Adrenal gland (tissue), 12 donors: ENCODE data around the gene TMEM116. TPM values are rescaled to one million over a fixed set of nuclear protein-coding genes. Genes with fewer than 3 reads are reported as not detected.

Experiments used
- DNase-seq, 7 donors: peaks; one replicate each; pipeline ENCODE4 v3.0.0-alpha.2; 2019 to 2020
- H3K27ac ChIP-seq, 5 donors: fragments of 200-600 bp; sonication (generic) in 4 of 5; 1 replicate in 3 of 5; 2 replicates in 2 of 5; pipeline versions ENCODE4 v1.5.1 to v1.8.0; 2016 to 2020; ENCODE audit warnings: mild to moderate bottlenecking in 1 of 5
- H3K27me3 ChIP-seq: fragments of 200-600 bp; 2 replicates; pipeline ENCODE4 v1.8.0; 2021
- H3K36me3 ChIP-seq, 2 donors: fragments of 200-600 bp; replicated peaks in 1 of 2; 1 replicate in 1 of 2; 2 replicates in 1 of 2; pipeline versions ENCODE4 v1.5.1 to v1.8.0; 2018 to 2022
- H3K4me1 ChIP-seq, 2 donors: fragments of 200-600 bp; replicated peaks in 1 of 2; 1 replicate in 1 of 2; 2 replicates in 1 of 2; pipeline versions ENCODE4 v1.5.1 to v1.8.0; 2018 to 2021
- H3K4me3 ChIP-seq, 4 donors: fragments of 200-600 bp; sonication (generic) in 3 of 4; one replicate each; pipeline ENCODE4 v1.5.1; 2016 to 2018
- H3K9me3 ChIP-seq, 3 donors: fragments of 200-600 bp; sonication (generic) in 1 of 3; replicated peaks in 1 of 3; 1 replicate in 2 of 3; 2 replicates in 1 of 3; pipeline versions ENCODE4 v1.5.1 to v1.8.0; 2016 to 2021
- POLR2A ChIP-seq, 2 donors: fragments of 450-650 bp; IDR thresholded peaks; one replicate each; pipeline ENCODE4 v1.6.1; 2017; ENCODE audit warnings: antibody characterized with exemption in 2 of 2, mild to moderate bottlenecking in 2 of 2, moderate library complexity in 1 of 2
- WGBS, 4 donors: extraction: QIAGEN DNeasy Blood & Tissue Kit in 2 of 4; methylation state at CpG; one replicate each; pipeline versions ENCODE4 v1.1.5 to v1.1.7; 2013 to 2017; 5-methylcytosine and 5-hydroxymethylcytosine counted together
- intact Hi-C, 2 donors: fragments of 100-400 bp; cut with DNase I; formaldehyde crosslinking; loops; one replicate each; pipeline versions ENCODE4 v1.14.1 to v1.15.0; 2022 to 2023
- polyA plus RNA-seq, 3 donors: library from polyadenylated mRNA; stranded (reverse); fragments of 200-250 nt in 2 of 3; fragments of 350-450 nt in 1 of 3; fragmentation: Illumina TruSeq in 1 of 3; extraction: RNeasy Lipid Tissue Mini Kit (QIAGEN cat#74804) in 1 of 3; gene quantifications; one replicate each; pipeline ENCODE4 v1.2.3, GENCODE V29; 2013 to 2014
- total RNA-seq, 9 donors: library from RNA; depleted of rRNA in 4 of 9; stranded (reverse); fragments of >200 nt in 4 of 9; fragments of 120-200 nt in 1 of 9; fragmentation: NEBNext Ultra II Directional in 1 of 9; extraction: Animal tissue kit (Norgen Biotek cat#: 25700) in 1 of 9; gene quantifications; one replicate each; pipeline versions ENCODE4 v1.1.0 to v1.2.4, GENCODE V29; 2013 to 2023
- TF ChIP-seq, protein P1 (sequence below), 6 experiments: fragments of 450-650 bp in 4 of 6; fragments of 200-600 bp in 2 of 6; sonication (generic) in 1 of 6; IDR thresholded peaks; 1 replicate in 5 of 6; 2 replicates in 1 of 6; pipeline versions ENCODE4 v1.5.1 to v1.8.0; 2016 to 2021; ENCODE audit warnings: antibody characterized with exemption in 6 of 6, mild to moderate bottlenecking in 2 of 6, moderate library complexity in 1 of 6
- donor health status: healthy with polysubstance abuse.
- donor health status: Bipolar disorder and iron deficiency.
- donor health status: DM: yes; HTN: yes; CAD: no.
- donor health status: DM: no; HTN: no; CAD: no.
- donor health status: DM: no; HTN: no; CAD: no.
- donor health status: DM: yes; HTN: yes; CAD: no.

The TMEM116 gene
- total and polyA plus RNA-seq, 12 donors, result 6.3 to 32.4 (median 18.8) TPM

DNA sequence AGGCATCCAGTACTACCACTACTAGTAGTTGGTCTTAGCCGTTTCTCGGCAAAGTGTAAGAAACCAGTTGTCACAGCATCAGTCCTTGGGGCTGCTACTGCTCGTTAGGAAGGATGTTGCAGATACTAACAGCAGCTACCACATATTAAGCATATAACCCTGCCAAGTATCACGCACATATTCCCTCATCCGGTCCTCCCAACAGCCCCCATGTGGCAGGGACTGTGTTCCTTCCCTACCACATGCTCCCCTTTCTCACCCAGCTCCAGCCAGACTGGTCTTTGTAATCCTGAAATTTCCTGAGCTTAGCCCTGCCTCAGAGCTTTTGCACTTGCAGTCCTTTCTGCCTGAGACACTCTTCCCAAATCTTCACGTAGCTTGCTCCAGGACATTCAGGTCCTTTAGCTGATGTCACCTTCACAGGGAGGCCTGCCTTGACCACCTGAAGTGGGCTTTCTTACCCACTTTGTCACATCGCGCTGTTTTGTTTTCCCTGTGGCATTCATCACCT is 8.0 kb upstream of the TMEM116 start:
- TF ChIP-seq, protein P1, sequence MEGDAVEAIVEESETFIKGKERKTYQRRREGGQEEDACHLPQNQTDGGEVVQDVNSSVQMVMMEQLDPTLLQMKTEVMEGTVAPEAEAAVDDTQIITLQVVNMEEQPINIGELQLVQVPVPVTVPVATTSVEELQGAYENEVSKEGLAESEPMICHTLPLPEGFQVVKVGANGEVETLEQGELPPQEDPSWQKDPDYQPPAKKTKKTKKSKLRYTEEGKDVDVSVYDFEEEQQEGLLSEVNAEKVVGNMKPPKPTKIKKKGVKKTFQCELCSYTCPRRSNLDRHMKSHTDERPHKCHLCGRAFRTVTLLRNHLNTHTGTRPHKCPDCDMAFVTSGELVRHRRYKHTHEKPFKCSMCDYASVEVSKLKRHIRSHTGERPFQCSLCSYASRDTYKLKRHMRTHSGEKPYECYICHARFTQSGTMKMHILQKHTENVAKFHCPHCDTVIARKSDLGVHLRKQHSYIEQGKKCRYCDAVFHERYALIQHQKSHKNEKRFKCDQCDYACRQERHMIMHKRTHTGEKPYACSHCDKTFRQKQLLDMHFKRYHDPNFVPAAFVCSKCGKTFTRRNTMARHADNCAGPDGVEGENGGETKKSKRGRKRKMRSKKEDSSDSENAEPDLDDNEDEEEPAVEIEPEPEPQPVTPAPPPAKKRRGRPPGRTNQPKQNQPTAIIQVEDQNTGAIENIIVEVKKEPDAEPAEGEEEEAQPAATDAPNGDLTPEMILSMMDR (IDR thresholded peaks at IDR 0.05), result no peak
- TF ChIP-seq POLR2A (IDR thresholded peaks at IDR 0.05), result no peak
- no peaks in the 10 kb centered on the region for H3K27me3 ChIP-seq
- intact Hi-C loops, result no loop called here
- H3K4me1 ChIP-seq, result peaks cover 0 to 11% of the 10 kb centered on the region in 2 donors
- DNase-seq, result no peak
- no peak overlapping the region for H3K4me3 ChIP-seq
- H3K9me3 ChIP-seq, result no peaks in the 10 kb centered on the region
- 91 to 94% (median 92%) methylated on average over 8 of the region's 8 CpGs for WGBS, 4 donors
- no peak overlapping the region for H3K27ac ChIP-seq
- peaks cover 0 to 31% of the 10 kb centered on the region in 2 donors for H3K36me3 ChIP-seq

DNA sequence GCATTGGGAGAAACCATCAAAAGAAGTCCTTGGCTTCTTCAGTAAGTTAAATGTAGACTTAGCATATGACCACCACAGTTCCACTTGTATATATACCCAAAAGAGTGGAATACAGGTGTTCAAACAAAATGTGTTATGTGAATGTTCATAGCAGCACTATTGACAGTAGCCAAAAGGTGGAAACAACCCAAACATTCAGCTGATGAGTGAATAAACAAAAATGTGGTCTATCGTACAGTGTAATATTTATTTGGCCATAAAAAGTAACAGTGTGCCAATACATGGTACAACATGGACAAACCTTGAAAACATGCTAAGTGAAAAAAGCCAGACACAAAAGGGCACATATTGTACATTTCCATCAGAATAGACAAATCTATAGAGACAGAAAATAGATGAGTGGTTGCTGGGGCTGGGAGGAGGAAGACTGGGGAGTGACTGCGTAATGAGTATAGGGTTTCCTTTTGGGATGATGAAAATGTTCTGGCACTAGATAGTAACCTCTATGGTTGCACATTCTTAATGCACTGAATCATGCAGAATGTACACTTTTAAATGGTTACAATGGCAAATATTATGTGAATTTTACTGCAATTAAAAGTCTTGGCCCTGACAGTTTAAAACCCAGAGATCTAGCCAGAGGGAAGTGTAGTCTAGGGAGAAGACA is 5.7 kb upstream of the TMEM116 start:
- no peak for TF ChIP-seq POLR2A (IDR thresholded peaks at IDR 0.05)
- TF ChIP-seq, protein P1 (IDR thresholded peaks at IDR 0.05), result no peak
- no peak for DNase-seq
- 88 to 93% (median 91%) methylated on average over 2 of the region's 2 CpGs for WGBS, 4 donors
- Histone ChIP-seq H3K27ac (no peak overlapping the region), H3K4me3 (no peak overlapping the region), H3K9me3 (no peaks in the 10 kb centered on the region), H3K4me1 (peaks cover 11 to 18% of the 10 kb centered on the region in 2 donors), H3K36me3 (peaks cover 0 to 31% of the 10 kb centered on the region in 2 donors), H3K27me3 (no peaks in the 10 kb centered on the region)
- intact Hi-C loops, result no loop called here

DNA sequence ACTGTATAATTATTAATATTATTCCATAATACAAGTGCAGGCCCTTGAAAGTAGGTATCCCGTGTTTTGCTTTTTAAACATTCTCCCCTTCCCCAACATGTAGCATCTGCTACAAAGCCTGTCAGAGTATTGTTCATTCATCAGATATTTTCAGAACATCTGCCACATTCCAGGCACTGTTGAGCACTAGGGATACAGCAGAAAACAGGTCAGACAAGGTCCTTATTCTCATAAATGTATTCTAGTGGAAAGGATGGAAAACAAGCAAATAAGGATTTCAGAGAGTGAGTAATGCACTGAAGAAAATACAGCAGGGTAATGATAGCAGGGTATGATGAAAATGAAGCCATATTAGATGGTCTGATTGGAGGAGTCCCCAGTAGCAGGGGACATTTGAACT is 4.1 kb upstream of the TMEM116 start:
- no peak overlapping the region for H3K27ac ChIP-seq
- DNase-seq, result no peak
- WGBS, 4 donors, result 87 to 95% (median 91%) methylated on average over 1 of the region's 1 CpG
- no peak overlapping the region for H3K4me3 ChIP-seq
- peaks cover 0 to 15% of the 10 kb centered on the region in 2 donors for H3K36me3 ChIP-seq
- peaks cover 16 to 22% of the 10 kb centered on the region in 2 donors for H3K4me1 ChIP-seq
- TF ChIP-seq POLR2A (IDR thresholded peaks at IDR 0.05), result no peak
- TF ChIP-seq, protein P1 (IDR thresholded peaks at IDR 0.05), result no peak
- no peaks in the 10 kb centered on the region for H3K9me3 ChIP-seq
- intact Hi-C loops, result no loop called here
- H3K27me3 ChIP-seq, result no peaks in the 10 kb centered on the region

DNA sequence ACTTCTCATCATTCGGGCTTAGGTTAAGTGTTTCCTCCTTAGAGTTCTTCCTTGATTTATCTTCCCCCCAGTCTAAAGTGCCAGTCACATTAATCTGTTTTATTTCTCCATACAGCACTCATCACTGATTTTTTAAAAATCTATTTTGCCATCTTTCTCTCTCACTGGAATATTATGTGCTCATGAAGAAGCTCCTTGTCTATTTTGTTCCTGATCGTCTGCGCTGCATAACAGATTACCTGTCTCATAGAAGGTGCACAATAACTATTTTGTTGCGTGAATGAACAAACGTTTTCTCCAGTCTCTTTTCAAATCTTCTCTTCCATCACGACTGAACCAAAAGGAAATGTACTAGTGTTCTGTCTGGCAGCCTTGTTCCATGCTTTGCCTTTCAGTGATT is 3.0 kb upstream of the TMEM116 start:
- no peaks in the 10 kb centered on the region for H3K27me3 ChIP-seq
- peaks cover 18 to 30% of the 10 kb centered on the region in 2 donors for H3K4me1 ChIP-seq
- TF ChIP-seq, protein P1 (IDR thresholded peaks at IDR 0.05), result no peak
- no peak for TF ChIP-seq POLR2A (IDR thresholded peaks at IDR 0.05)
- H3K36me3 ChIP-seq, result peaks cover 0 to 7% of the 10 kb centered on the region in 2 donors
- H3K9me3 ChIP-seq, result no peaks in the 10 kb centered on the region
- DNase-seq, result no peak
- WGBS, 4 donors, result 94 to 97% (median 96%) methylated on average over 6 of the region's 6 CpGs
- intact Hi-C loops, result no loop called here
- no peak overlapping the region for H3K27ac ChIP-seq
- no peak overlapping the region for H3K4me3 ChIP-seq
